CD14-positive monocyte (primary cell): ENCODE results near the gene WNT10A. TPM values are rescaled to one million over a fixed set of nuclear protein-coding genes. Genes with fewer than 3 reads are reported as not detected.

Source experiments
- DNase-seq, 3 donors: peaks; one replicate each; pipeline ENCODE4 v3.0.0-alpha.2; 2011 to 2022
- H2AFZ ChIP-seq: 2 replicates; pipeline ENCODE4 v1.6.0; 2012; ENCODE audit warnings: mild to moderate bottlenecking, low read depth, low read length, inconsistent platforms; ENCODE audit not compliant: insufficient read depth, poor library complexity, severe bottlenecking
- H3K27ac ChIP-seq, 2 donors: 1 replicate in 1 of 2; 2 replicates in 1 of 2; pipeline ENCODE4 v1.5.1; 2012 to 2013; ENCODE audit warnings: low read length in 2 of 2, control low read depth in 1 of 2, inconsistent platforms in 1 of 2, low read depth in 1 of 2, mild to moderate bottlenecking in 1 of 2
- H3K27me3 ChIP-seq, 2 donors: one replicate each; pipeline versions ENCODE4 v1.6.0 to v1.6.1; 2011 to 2013; ENCODE audit warnings: low read length in 2 of 2; ENCODE audit not compliant: control insufficient read depth in 2 of 2, insufficient read depth in 2 of 2
- H3K36me3 ChIP-seq, 2 donors: replicated peaks in 1 of 2; 1 replicate in 1 of 2; 2 replicates in 1 of 2; pipeline versions ENCODE4 v1.5.1 to v1.6.1; 2012 to 2013; ENCODE audit warnings: low read length in 2 of 2, control low read depth in 1 of 2, inconsistent platforms in 1 of 2, mild to moderate bottlenecking in 1 of 2; ENCODE audit not compliant: insufficient read depth in 2 of 2, control insufficient read depth in 1 of 2
- H3K4me1 ChIP-seq, 2 donors: 1 replicate in 1 of 2; 2 replicates in 1 of 2; pipeline versions ENCODE4 v1.5.1 to v1.6.1; 2012 to 2013; ENCODE audit warnings: low read length in 2 of 2, control low read depth in 1 of 2, inconsistent platforms in 1 of 2, mild to moderate bottlenecking in 1 of 2, moderate library complexity in 1 of 2; ENCODE audit not compliant: insufficient read depth in 2 of 2, control insufficient read depth in 1 of 2
- H3K4me2 ChIP-seq: replicated peaks from 2 replicates; pipeline ENCODE3; 2012; ENCODE audit warnings: low read length, moderate library complexity, mild to moderate bottlenecking; ENCODE audit not compliant: poor library complexity, severe bottlenecking; ENCODE audit errors: extremely low read depth
- H3K4me3 ChIP-seq, 3 experiments: fragments of 200-600 bp in 1 of 3; sonication (generic) in 1 of 3; replicated peaks in 1 of 3; 1 replicate in 2 of 3; 2 replicates in 1 of 3; pipeline ENCODE4 v1.5.1; 2011 to 2013; ENCODE audit warnings: low read length in 3 of 3, mild to moderate bottlenecking in 3 of 3, control low read depth in 2 of 3, low read depth in 2 of 3, inconsistent platforms in 1 of 3, moderate library complexity in 1 of 3
- H3K79me2 ChIP-seq: 2 replicates; pipeline ENCODE4 v1.6.0; 2012; ENCODE audit warnings: mild to moderate bottlenecking, control low read depth, inconsistent platforms, low read length, moderate library complexity; ENCODE audit not compliant: insufficient read depth
- H3K9ac ChIP-seq: 2 replicates; pipeline ENCODE4 v1.6.0; 2017; ENCODE audit warnings: low read length, mild to moderate bottlenecking; ENCODE audit not compliant: insufficient read depth, poor library complexity, severe bottlenecking
- H3K9me3 ChIP-seq, 2 donors: replicated peaks in 1 of 2; 1 replicate in 1 of 2; 2 replicates in 1 of 2; pipeline versions ENCODE4 v1.5.1 to v1.6.1; 2012 to 2013; ENCODE audit warnings: low read length in 2 of 2, control low read depth in 1 of 2; ENCODE audit not compliant: control insufficient read depth in 1 of 2, insufficient read depth in 1 of 2
- H4K20me1 ChIP-seq: 2 replicates; pipeline ENCODE4 v1.6.0; 2012; ENCODE audit warnings: mild to moderate bottlenecking, low read length, control low read depth, moderate library complexity; ENCODE audit not compliant: insufficient read depth
- H3K27ac Mint-ChIP-seq, 7 donors: one replicate each; pipeline ENCODE4 v1.8.0; 2020; ENCODE audit warnings: mild to moderate bottlenecking in 7 of 7, mixed read lengths in 7 of 7, moderate library complexity in 6 of 7, inconsistent platforms in 2 of 7
- H3K27me3 Mint-ChIP-seq, 3 donors: one replicate each; pipeline ENCODE4 v1.8.0; 2021 to 2022; ENCODE audit warnings: low read depth in 3 of 3, mild to moderate bottlenecking in 3 of 3, mixed read lengths in 3 of 3, moderate library complexity in 3 of 3, inconsistent platforms in 1 of 3
- H3K36me3 Mint-ChIP-seq, 2 donors: one replicate each; pipeline ENCODE4 v1.8.0; 2020; ENCODE audit warnings: mixed read lengths in 2 of 2, inconsistent platforms in 1 of 2, mild to moderate bottlenecking in 1 of 2
- H3K4me1 Mint-ChIP-seq: one replicate; pipeline ENCODE4 v1.8.0; 2020; ENCODE audit warnings: mild to moderate bottlenecking, mixed read lengths
- H3K4me3 Mint-ChIP-seq, 2 donors: one replicate each; pipeline ENCODE4 v1.8.0; 2020; ENCODE audit warnings: mild to moderate bottlenecking in 2 of 2, mixed read lengths in 2 of 2, moderate library complexity in 1 of 2
- H3K9me3 Mint-ChIP-seq, 7 donors: one replicate each; pipeline ENCODE4 v1.8.0; 2020 to 2022; ENCODE audit warnings: mixed read lengths in 7 of 7, mild to moderate bottlenecking in 6 of 7, moderate library complexity in 6 of 7, inconsistent platforms in 2 of 7
- WGBS: methylation state at CpG from one replicate; pipeline ENCODE4 v1.1.5; 2013; ENCODE audit warnings: missing lambda C conversion rate; ENCODE audit not compliant: insufficient coverage; 5-methylcytosine and 5-hydroxymethylcytosine counted together
- intact Hi-C, 2 donors: fragments of 100-400 bp; cut with micrococcal nuclease; formaldehyde crosslinking; loops; one replicate each; pipeline versions ENCODE4 v1.15.0 to v1.15.1; 2023
- polyA plus RNA-seq, 3 donors: library from polyadenylated mRNA; depleted of rRNA in 1 of 3; unstranded in 2 of 3; stranded (reverse) in 1 of 3; fragments of 300-500 nt in 2 of 3; fragments of >200 nt in 1 of 3; fragmentation: Illumina TruSeq in 2 of 3; gene quantifications; 1 replicate in 2 of 3; 2 replicates in 1 of 3; pipeline ENCODE4 v1.2.3, GENCODE V29; 2012 to 2021
- TF ChIP-seq, protein P1 (sequence below): fragments of 200-600 bp; IDR thresholded peaks from one replicate; pipeline ENCODE4 v1.8.0; 2022; ENCODE audit warnings: antibody characterized with exemption, mild to moderate bottlenecking

The WNT10A gene
- polyA plus RNA-seq, 3 donors, result 0.04 TPM; not detected in 2

DNA sequence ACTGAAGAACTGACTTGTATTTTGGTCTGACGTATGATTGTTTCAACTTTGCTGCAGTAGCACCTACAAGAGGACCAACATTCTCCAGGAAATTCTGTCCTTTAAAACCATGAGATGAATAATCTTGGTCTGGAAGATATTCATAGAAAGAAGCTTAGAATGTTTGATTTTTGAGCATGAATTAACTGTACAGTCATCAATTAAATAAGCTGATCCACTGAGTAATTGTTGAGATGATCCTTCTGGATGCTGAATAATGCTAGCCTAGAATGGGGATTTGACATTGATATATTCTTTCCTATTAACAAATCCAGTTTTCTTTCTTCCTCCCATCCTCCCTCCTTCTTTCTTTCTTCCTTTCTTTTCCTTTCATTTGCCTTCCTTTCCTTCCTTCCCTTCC is 39.9 kb downstream of the WNT10A start:
- Histone ChIP-seq H3K27ac (no peak overlapping the region), H3K9ac (no peak overlapping the region), H4K20me1 (no peaks in the 10 kb centered on the region), H3K27me3 (peaks cover 9 to 12% of the 10 kb centered on the region in 2 donors), H3K4me1 (no peaks in the 10 kb centered on the region), H3K4me3 (no peak overlapping the region), H3K4me2 (no peak overlapping the region), H2AFZ (no peak overlapping the region), H3K9me3 (peaks cover 16 to 25% of the 10 kb centered on the region in 2 donors), H3K79me2 (no peaks in the 10 kb centered on the region), H3K36me3 (no peaks in the 10 kb centered on the region)
- TF ChIP-seq, protein P1, sequence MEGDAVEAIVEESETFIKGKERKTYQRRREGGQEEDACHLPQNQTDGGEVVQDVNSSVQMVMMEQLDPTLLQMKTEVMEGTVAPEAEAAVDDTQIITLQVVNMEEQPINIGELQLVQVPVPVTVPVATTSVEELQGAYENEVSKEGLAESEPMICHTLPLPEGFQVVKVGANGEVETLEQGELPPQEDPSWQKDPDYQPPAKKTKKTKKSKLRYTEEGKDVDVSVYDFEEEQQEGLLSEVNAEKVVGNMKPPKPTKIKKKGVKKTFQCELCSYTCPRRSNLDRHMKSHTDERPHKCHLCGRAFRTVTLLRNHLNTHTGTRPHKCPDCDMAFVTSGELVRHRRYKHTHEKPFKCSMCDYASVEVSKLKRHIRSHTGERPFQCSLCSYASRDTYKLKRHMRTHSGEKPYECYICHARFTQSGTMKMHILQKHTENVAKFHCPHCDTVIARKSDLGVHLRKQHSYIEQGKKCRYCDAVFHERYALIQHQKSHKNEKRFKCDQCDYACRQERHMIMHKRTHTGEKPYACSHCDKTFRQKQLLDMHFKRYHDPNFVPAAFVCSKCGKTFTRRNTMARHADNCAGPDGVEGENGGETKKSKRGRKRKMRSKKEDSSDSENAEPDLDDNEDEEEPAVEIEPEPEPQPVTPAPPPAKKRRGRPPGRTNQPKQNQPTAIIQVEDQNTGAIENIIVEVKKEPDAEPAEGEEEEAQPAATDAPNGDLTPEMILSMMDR, result no peak
- DNase-seq, result no peak
- no peak overlapping the region for H3K27ac Mint-ChIP-seq
- peaks cover 6 to 48% (median 28%) of the 10 kb centered on the region in 3 donors for H3K27me3 Mint-ChIP-seq
- intact Hi-C loops, result no loop called here
- peak overlapping the region in 1 of 2 donors; percentile 48 for H3K4me3 Mint-ChIP-seq
- H3K9me3 Mint-ChIP-seq, result peaks cover 22 to 32% (median 25%) of the 10 kb centered on the region in 7 donors
- H3K36me3 Mint-ChIP-seq, result peaks cover 0 to 3% of the 10 kb centered on the region in 2 donors
- no peaks in the 10 kb centered on the region for H3K4me1 Mint-ChIP-seq
- no CpG with 5 or more reads among the region's 1 CpG for WGBS

DNA sequence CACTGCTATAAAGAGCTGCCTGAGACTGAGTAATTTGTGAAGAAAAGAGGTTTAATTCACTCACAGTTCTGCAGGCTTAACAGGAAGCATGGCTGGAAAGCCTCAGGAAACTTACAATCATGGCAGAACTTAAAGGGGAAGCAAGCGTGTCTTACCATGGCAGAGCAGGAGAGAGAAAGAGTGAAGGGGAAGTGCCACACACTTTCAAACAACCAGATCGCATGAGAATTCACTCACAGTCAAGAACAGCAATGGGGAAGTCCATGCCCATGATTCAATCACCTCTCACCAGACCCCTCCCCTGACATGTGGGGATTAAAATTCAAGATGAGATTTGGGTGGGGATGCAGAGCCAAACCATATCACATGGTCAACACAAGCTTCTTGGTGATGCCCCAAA is 44.1 kb downstream of the WNT10A start:
- Histone ChIP-seq H4K20me1 (no peaks in the 10 kb centered on the region), H3K9ac (no peak overlapping the region), H3K4me2 (no peak overlapping the region), H3K27me3 (peaks cover 2 to 3% of the 10 kb centered on the region in 2 donors), H3K27ac (no peak overlapping the region), H2AFZ (no peak overlapping the region), H3K79me2 (no peaks in the 10 kb centered on the region), H3K4me3 (no peak overlapping the region), H3K9me3 (peaks cover 16 to 25% of the 10 kb centered on the region in 2 donors), H3K4me1 (no peaks in the 10 kb centered on the region), H3K36me3 (no peaks in the 10 kb centered on the region)
- TF ChIP-seq, protein P1, result no peak
- Mint-ChIP-seq H3K4me3 (no peak overlapping the region), H3K4me1 (no peaks in the 10 kb centered on the region), H3K9me3 (peaks cover 22 to 32% (median 25%) of the 10 kb centered on the region in 7 donors), H3K27ac (no peak overlapping the region), H3K27me3 (peaks cover 7 to 45% (median 24%) of the 10 kb centered on the region in 3 donors), H3K36me3 (peaks cover 0 to 3% of the 10 kb centered on the region in 2 donors)
- WGBS, result no CpG with 5 or more reads among the region's 2 CpGs
- peak in 2 of 3 donors; percentile 3 to 29 for DNase-seq
- intact Hi-C loops, result no loop called here
